DND-41 (cell line): ENCODE data around the gene CARD10.

Experiments
- ATAC-seq: fragments of 200-7000 bp; cut with Tn5 transposase; 3 replicates; pipeline ENCODE4 v1.9.1; 2021; ENCODE audit warnings: low read depth; ENCODE audit not compliant: insufficient read depth
- DNase-seq: peaks from one replicate; pipeline ENCODE4 v3.0.0-alpha.2; 2020
- H2AFZ ChIP-seq: 2 replicates; pipeline ENCODE4 v1.6.0; 2012; ENCODE audit warnings: low read depth, low read length
- H3K27ac ChIP-seq: 2 replicates; pipeline ENCODE4 v1.5.1; 2012; ENCODE audit warnings: low read length, inconsistent platforms
- H3K27me3 ChIP-seq: fragments of 200-600 bp; sonication (generic); 2 replicates; pipeline ENCODE4 v1.6.0; 2012; ENCODE audit warnings: low read length, mild to moderate bottlenecking, inconsistent platforms; ENCODE audit not compliant: insufficient read depth, poor library complexity
- H3K36me3 ChIP-seq: 2 replicates; pipeline ENCODE4 v1.5.1; 2012; ENCODE audit warnings: low read length, inconsistent platforms; ENCODE audit not compliant: insufficient read depth
- H3K4me1 ChIP-seq: 2 replicates; pipeline ENCODE4 v1.5.1; 2012; ENCODE audit warnings: mild to moderate bottlenecking, low read length; ENCODE audit not compliant: insufficient read depth
- H3K4me2 ChIP-seq: 2 replicates; pipeline ENCODE4 v1.6.0; 2012; ENCODE audit warnings: mild to moderate bottlenecking, moderate library complexity, low read length, inconsistent platforms; ENCODE audit not compliant: insufficient read depth
- H3K4me3 ChIP-seq, 2 experiments: fragments of 200-600 bp in 1 of 2; shearing (Covaris generic) in 1 of 2; 2 replicates each; pipeline ENCODE4 v1.5.1; 2012 to 2016; ENCODE audit warnings: inconsistent platforms in 2 of 2, low read length in 2 of 2, mild to moderate bottlenecking in 2 of 2, low read depth in 1 of 2, moderate library complexity in 1 of 2
- H3K79me2 ChIP-seq: 2 replicates; pipeline ENCODE4 v1.6.0; 2012; ENCODE audit warnings: low read length, inconsistent platforms; ENCODE audit not compliant: insufficient read depth
- H3K9ac ChIP-seq: 2 replicates; pipeline ENCODE4 v1.6.0; 2012; ENCODE audit warnings: low read depth, mild to moderate bottlenecking, inconsistent platforms, low read length, moderate library complexity
- H3K9me3 ChIP-seq: 2 replicates; pipeline ENCODE4 v1.5.1; 2012; ENCODE audit warnings: low read length, moderate library complexity, mild to moderate bottlenecking, inconsistent platforms; ENCODE audit not compliant: insufficient read depth, severe bottlenecking
- H4K20me1 ChIP-seq: 2 replicates; pipeline ENCODE4 v1.6.0; 2012; ENCODE audit warnings: low read length; ENCODE audit not compliant: insufficient read depth
- EZH2 ChIP-seq: IDR thresholded peaks from 3 replicates; pipeline ENCODE4 v1.6.1; 2012; ENCODE audit warnings: borderline replicate concordance, low read depth, mild to moderate bottlenecking, moderate library complexity, low read length, inconsistent platforms; ENCODE audit not compliant: severe bottlenecking
- TF ChIP-seq, protein P1 (sequence below): IDR thresholded peaks from 2 replicates; pipeline ENCODE4 v1.5.1; 2012; ENCODE audit warnings: borderline replicate concordance, low read length, moderate library complexity, mild to moderate bottlenecking; ENCODE audit not compliant: poor library complexity, severe bottlenecking; ENCODE audit errors: extremely low read depth

CARD10 gene

DNA sequence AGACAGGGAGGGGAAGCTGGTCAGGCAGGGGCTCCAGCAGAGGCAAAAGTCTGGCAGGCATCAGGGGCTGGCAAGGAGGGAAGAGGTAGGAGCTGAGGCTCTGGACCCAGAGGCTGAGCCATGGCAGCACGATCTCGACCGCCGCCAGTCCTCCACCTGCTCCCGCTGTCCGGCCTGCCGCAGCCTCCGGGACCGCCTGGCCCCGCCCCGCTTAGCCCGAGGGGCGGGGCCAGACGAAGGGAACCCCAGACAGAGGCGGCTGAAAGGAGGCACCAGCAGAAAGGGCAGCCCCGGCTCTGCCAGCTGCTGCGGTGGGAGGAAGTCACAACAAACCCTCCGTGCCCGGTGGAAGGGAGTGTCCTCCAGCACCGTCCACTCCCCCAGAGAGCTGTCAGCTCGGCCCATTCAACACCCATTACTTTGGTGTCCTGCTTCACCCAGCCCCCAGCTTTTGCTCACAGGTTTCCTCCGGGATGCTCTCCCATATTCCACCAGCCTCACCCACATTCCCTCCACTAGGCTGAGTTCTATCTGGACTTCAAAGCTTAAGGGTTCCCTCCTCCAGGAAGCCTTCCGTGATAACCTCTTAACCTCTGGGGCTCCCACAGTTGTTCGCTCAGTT, 32.9 kb downstream of the CARD10 start, which contains the start of gene MFNG:
Gene MFNG, minus strand, starts transcription at position 161 of the 622 bp plus-strand sequence. CDS start 207 bp downstream, outside the sequence.
- Histone ChIP-seq H3K4me3 (peak within 1 kb of the TSS; percentile 50 to 67; a peak in 3 of 4 replicates), H3K4me2 (peak within 1 kb of the TSS; percentile 68), H3K4me1 (peaks cover 29% of the 10 kb centered on the region), H2AFZ (peak within 1 kb of the TSS; percentile 67), H3K27ac (peak within 1 kb of the TSS; percentile 90), H3K36me3 (no peaks in the 10 kb centered on the region), H3K27me3 (peaks cover 7% of the 10 kb centered on the region), H3K9me3 (no peaks in the 10 kb centered on the region), H3K9ac (peak within 1 kb of the TSS; percentile 82), H4K20me1 (0 out of 2 replicates have a peak, but pooled peaks cover 6% of the 10 kb centered on the region), H3K79me2 (peaks cover 54% of the 10 kb centered on the region)
- peak; percentile 60 for DNase-seq
- peak; percentile 64 for ATAC-seq
- no peak for TF ChIP-seq EZH2
- TF ChIP-seq, protein P1, sequence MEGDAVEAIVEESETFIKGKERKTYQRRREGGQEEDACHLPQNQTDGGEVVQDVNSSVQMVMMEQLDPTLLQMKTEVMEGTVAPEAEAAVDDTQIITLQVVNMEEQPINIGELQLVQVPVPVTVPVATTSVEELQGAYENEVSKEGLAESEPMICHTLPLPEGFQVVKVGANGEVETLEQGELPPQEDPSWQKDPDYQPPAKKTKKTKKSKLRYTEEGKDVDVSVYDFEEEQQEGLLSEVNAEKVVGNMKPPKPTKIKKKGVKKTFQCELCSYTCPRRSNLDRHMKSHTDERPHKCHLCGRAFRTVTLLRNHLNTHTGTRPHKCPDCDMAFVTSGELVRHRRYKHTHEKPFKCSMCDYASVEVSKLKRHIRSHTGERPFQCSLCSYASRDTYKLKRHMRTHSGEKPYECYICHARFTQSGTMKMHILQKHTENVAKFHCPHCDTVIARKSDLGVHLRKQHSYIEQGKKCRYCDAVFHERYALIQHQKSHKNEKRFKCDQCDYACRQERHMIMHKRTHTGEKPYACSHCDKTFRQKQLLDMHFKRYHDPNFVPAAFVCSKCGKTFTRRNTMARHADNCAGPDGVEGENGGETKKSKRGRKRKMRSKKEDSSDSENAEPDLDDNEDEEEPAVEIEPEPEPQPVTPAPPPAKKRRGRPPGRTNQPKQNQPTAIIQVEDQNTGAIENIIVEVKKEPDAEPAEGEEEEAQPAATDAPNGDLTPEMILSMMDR = no peak

DNA sequence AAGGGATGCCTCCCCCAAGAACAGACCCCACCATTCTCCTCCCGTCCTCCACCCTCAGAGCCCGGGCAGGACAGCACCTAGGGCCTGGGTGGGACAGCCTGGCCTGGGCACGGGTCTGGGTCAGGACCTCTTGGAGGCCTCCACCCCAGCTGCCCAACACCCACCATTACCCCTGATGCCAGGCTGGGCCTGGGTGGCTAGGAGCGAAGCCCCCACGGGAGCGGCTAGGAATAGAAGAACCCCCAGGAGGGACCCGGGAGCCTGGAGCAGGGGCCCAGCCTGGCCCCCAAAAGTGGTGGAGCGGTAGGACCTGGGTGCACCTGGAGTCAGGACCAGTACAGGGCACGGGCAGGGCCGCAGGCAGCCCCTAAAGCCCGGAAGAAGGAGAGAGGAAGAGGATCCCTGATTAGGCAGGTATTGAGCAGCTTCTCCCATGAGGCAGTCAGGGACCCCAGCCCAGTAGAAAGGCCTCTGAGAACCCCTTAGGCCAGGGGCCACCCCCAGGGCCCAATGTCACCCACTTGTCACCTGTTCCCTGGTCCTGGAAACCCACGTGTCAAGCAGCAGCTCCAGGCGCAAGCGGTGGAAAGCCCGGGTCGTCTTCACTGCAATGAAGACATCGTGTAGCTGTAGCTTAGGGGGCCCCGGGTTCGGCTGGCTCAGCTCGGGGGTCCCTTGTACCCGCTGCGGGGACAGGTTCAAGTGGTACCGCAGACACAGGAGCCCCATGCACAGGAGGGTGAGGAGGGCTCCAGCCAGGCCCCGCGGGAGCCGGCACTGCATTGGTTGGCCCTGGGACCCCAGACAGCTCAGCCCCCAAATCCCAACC, 33.6 kb downstream of the CARD10 start:
- peak overlapping the region; percentile 67 for H2AFZ ChIP-seq
- no peaks in the 10 kb centered on the region for H3K9me3 ChIP-seq
- H3K27ac ChIP-seq = peak overlapping the region; percentile 90
- H3K4me3 ChIP-seq = peak overlapping the region; percentile 50 to 67; a peak in 3 of 4 replicates
- peak; percentile 23 for ATAC-seq
- H3K9ac ChIP-seq = peak overlapping the region; percentile 82
- H3K4me2 ChIP-seq = peak overlapping the region; percentile 68
- H3K4me1 ChIP-seq = peaks cover 29% of the 10 kb centered on the region
- 0 out of 2 replicates have a peak, but pooled peaks cover 8% of the 10 kb centered on the region for H4K20me1 ChIP-seq
- H3K79me2 ChIP-seq = peaks cover 54% of the 10 kb centered on the region
- H3K27me3 ChIP-seq = peaks cover 7% of the 10 kb centered on the region
- no peak for TF ChIP-seq EZH2
- TF ChIP-seq, protein P1 = no peak
- DNase-seq = peak; percentile 28
- no peaks in the 10 kb centered on the region for H3K36me3 ChIP-seq

DNA sequence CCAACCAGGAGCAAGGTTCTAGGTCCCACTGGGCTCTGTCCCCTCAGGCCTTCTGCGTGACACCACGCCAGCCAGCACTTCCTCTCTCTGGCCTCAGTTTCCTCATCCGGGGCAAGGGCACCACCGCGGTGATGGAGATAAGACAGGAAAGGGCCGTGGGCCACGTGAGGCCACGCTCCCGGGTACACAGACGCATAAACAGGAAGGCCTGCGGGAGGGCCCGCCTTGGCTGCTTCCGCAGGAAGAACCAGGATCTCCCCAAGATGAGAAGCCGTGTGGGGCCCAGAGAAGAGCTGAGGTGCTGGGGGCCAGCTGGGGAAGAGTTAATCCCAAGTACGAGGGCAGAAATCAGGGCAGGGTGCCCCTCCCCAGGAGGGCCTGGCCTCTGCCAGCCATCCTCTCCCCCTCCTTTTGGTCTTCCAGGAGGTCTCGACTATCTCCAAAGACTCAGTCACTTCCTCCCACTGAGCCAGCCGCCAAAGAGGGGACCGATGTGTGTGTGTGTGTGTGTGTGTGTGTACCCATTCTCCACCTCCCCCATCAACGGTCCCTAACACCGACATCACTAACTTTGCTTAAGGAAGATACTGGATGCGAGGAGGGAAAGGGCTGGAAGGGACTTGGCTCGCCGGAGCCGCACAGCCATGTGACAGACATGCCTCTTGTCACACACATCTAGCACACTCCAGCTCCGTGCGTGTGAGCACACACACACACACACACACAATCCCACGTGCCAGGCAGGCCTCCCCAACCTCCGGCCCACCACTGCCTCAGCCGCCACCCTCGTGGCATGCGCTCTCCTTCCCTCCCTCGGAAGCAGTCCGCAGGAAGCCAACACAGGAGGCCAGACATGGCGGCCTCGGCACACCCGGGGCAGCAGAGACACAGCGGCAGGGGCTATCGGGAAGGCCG, 34.5 kb downstream of the CARD10 start:
- H3K4me3 ChIP-seq = peak overlapping the region; percentile 50 to 67; a peak in 3 of 4 replicates
- 0 out of 2 replicates have a peak, but pooled peaks cover 8% of the 10 kb centered on the region for H4K20me1 ChIP-seq
- H3K27me3 ChIP-seq = peaks cover 7% of the 10 kb centered on the region
- peak overlapping the region; percentile 67 for H2AFZ ChIP-seq
- no peak for TF ChIP-seq EZH2
- TF ChIP-seq, protein P1 = no peak
- DNase-seq = peak; percentile 81
- peak; percentile 75 for ATAC-seq
- H3K79me2 ChIP-seq = peaks cover 54% of the 10 kb centered on the region
- H3K9me3 ChIP-seq = no peaks in the 10 kb centered on the region
- H3K9ac ChIP-seq = peak overlapping the region; percentile 82
- peaks cover 29% of the 10 kb centered on the region for H3K4me1 ChIP-seq
- peak overlapping the region; percentile 68 for H3K4me2 ChIP-seq
- H3K27ac ChIP-seq = peak overlapping the region; percentile 90
- H3K36me3 ChIP-seq = no peaks in the 10 kb centered on the region
